GM23338 (cell line): ENCODE measurements around the gene ZFHX2. TPM values are rescaled to one million over a fixed set of nuclear protein-coding genes. Genes with fewer than 3 reads are reported as not detected.

Source experiments
- ATAC-seq: fragments of 200-7000 bp; cut with Tn5 transposase; 3 replicates; pipeline ENCODE4 v1.9.1; 2020
- DNase-seq: peaks from one replicate; pipeline ENCODE4 v3.0.0-alpha.2; 2015; ENCODE audit warnings: low spot score
- H2AFZ ChIP-seq: fragments of 200-600 bp; sonication (generic); 2 replicates; pipeline ENCODE4 v1.8.0; 2016; ENCODE audit warnings: antibody characterized with exemption, mild to moderate bottlenecking, moderate library complexity
- H3F3A ChIP-seq: fragments of 200-600 bp; sonication (generic); replicated peaks from 2 replicates; pipeline ENCODE4 v1.8.0; 2017; ENCODE audit warnings: antibody characterized with exemption, mixed run types, low read depth
- H3K27ac ChIP-seq: fragments of 200-600 bp; sonication (generic); 2 replicates; pipeline ENCODE4 v1.6.1; 2016; ENCODE audit warnings: low read depth
- H3K27me3 ChIP-seq: fragments of 200-600 bp; sonication (generic); 2 replicates; pipeline ENCODE4 v1.8.0; 2016; ENCODE audit warnings: mild to moderate bottlenecking, mixed run types, moderate library complexity; ENCODE audit not compliant: insufficient read depth
- H3K36me3 ChIP-seq: fragments of 200-600 bp; sonication (generic); 2 replicates; pipeline ENCODE4 v1.8.0; 2016; ENCODE audit warnings: mild to moderate bottlenecking; ENCODE audit not compliant: insufficient read depth
- H3K4me1 ChIP-seq: fragments of 200-600 bp; sonication (generic); 2 replicates; pipeline ENCODE4 v1.8.0; 2016; ENCODE audit warnings: mild to moderate bottlenecking, moderate library complexity; ENCODE audit not compliant: insufficient read depth
- H3K4me2 ChIP-seq: fragments of 200-600 bp; sonication (generic); 2 replicates; pipeline ENCODE4 v1.7.1; 2017; ENCODE audit warnings: mixed run types
- H3K4me3 ChIP-seq: fragments of 200-600 bp; sonication (generic); 2 replicates; pipeline ENCODE4 v1.6.1; 2016; ENCODE audit warnings: mixed run types
- H3K79me2 ChIP-seq: fragments of 200-600 bp; sonication (generic); replicated peaks from 2 replicates; pipeline ENCODE4 v1.8.0; 2017; ENCODE audit warnings: mild to moderate bottlenecking; ENCODE audit not compliant: insufficient read depth
- H3K9me2 ChIP-seq: fragments of 200-600 bp; sonication (generic); 2 replicates; pipeline ENCODE4 v1.8.0; 2017; ENCODE audit not compliant: insufficient read depth
- H4K20me1 ChIP-seq: fragments of 200-600 bp; sonication (generic); replicated peaks from 2 replicates; pipeline ENCODE4 v1.8.0; 2017; ENCODE audit warnings: mild to moderate bottlenecking; ENCODE audit not compliant: insufficient read depth
- H3K27ac Mint-ChIP-seq: 2 replicates; pipeline ENCODE4 v1.8.0; 2020; ENCODE audit warnings: inconsistent platforms, mild to moderate bottlenecking, moderate library complexity, mixed read lengths
- H3K27me3 Mint-ChIP-seq: 3 replicates; pipeline ENCODE4 v1.8.0; 2022; ENCODE audit warnings: low read depth, mild to moderate bottlenecking, moderate library complexity, mixed read lengths, inconsistent platforms; ENCODE audit not compliant: insufficient read depth, poor library complexity
- H3K36me3 Mint-ChIP-seq: 3 replicates; pipeline ENCODE4 v1.8.0; 2021; ENCODE audit warnings: low read depth, mild to moderate bottlenecking, inconsistent platforms, moderate library complexity, mixed read lengths
- H3K4me1 Mint-ChIP-seq: 3 replicates; pipeline ENCODE4 v1.8.0; 2020; ENCODE audit warnings: mild to moderate bottlenecking, inconsistent platforms, mixed read lengths
- H3K4me3 Mint-ChIP-seq: 3 replicates; pipeline ENCODE4 v1.8.0; 2021; ENCODE audit warnings: moderate library complexity, mild to moderate bottlenecking, inconsistent platforms, mixed read lengths
- H3K9me3 Mint-ChIP-seq: 3 replicates; pipeline ENCODE4 v1.8.0; 2020; ENCODE audit warnings: moderate library complexity, mild to moderate bottlenecking, inconsistent platforms, mixed read lengths
- CREB1 ChIP-seq: fragments of 250-450 bp; sonication (Bioruptor Pico); IDR thresholded peaks from 2 replicates; pipeline ENCODE4 v1.5.0; 2020; ENCODE audit warnings: low read depth, mild to moderate bottlenecking, moderate library complexity
- CTCF ChIP-seq, 2 experiments: fragments of 200-600 bp in 1 of 2; sonication (generic) in 1 of 2; conservative IDR thresholded peaks; 2 replicates each; pipeline versions ENCODE4 v1.5.1 to v1.6.1; 2016 to 2017; ENCODE audit warnings: antibody characterized with exemption in 2 of 2, low read depth in 2 of 2, mild to moderate bottlenecking in 2 of 2, moderate library complexity in 1 of 2
- ETS1 ChIP-seq: IDR thresholded peaks from 2 replicates; pipeline ENCODE4 v1.6.1; 2016; ENCODE audit warnings: antibody characterized with exemption
- EZH2 ChIP-seq: fragments of 200-600 bp; sonication (generic); IDR thresholded peaks from one replicate; pipeline ENCODE4 v1.8.0; 2017; ENCODE audit warnings: antibody characterized with exemption, mild to moderate bottlenecking, low read depth; ENCODE audit not compliant: unreplicated experiment
- EZH2phosphoT487 ChIP-seq: fragments of 200-600 bp; sonication (generic); IDR thresholded peaks from one replicate; pipeline ENCODE4 v1.8.1; 2018; ENCODE audit warnings: antibody characterized with exemption; ENCODE audit not compliant: unreplicated experiment
- JUNB ChIP-seq: IDR thresholded peaks from one replicate; pipeline ENCODE4 v1.6.1; 2016; ENCODE audit warnings: antibody characterized with exemption; ENCODE audit not compliant: unreplicated experiment
- NANOG ChIP-seq: IDR thresholded peaks from 2 replicates; pipeline ENCODE4 v1.6.1; 2016; ENCODE audit warnings: antibody characterized with exemption, borderline replicate concordance
- POLR2AphosphoS5 ChIP-seq: IDR thresholded peaks from 2 replicates; pipeline ENCODE4 v1.6.1; 2016; ENCODE audit warnings: antibody characterized with exemption, low read depth
- REST ChIP-seq: IDR thresholded peaks from one replicate; pipeline ENCODE4 v1.6.1; 2018; ENCODE audit warnings: antibody characterized with exemption; ENCODE audit not compliant: unreplicated experiment
- STAT1 ChIP-seq: IDR thresholded peaks from one replicate; pipeline ENCODE4 v1.6.1; 2016; ENCODE audit warnings: antibody characterized with exemption; ENCODE audit not compliant: unreplicated experiment
- ZNF114 ChIP-seq: fragments of 250-450 bp; sonication (Bioruptor Pico); IDR thresholded peaks from 2 replicates; pipeline ENCODE4 v1.5.0; 2020; ENCODE audit warnings: mild to moderate bottlenecking, moderate library complexity
- ZNF331 ChIP-seq: fragments of 250-450 bp; sonication (Bioruptor Pico); IDR thresholded peaks from 2 replicates; pipeline ENCODE4 v1.5.0; 2020; ENCODE audit warnings: low read depth, mild to moderate bottlenecking, moderate library complexity
- ZNF462 ChIP-seq: fragments of 250-450 bp; sonication (Bioruptor Pico); IDR thresholded peaks from 2 replicates; pipeline ENCODE4 v1.5.0; 2020; ENCODE audit warnings: mild to moderate bottlenecking, moderate library complexity
- polyA plus RNA-seq: library from polyadenylated mRNA; unstranded; fragments of >200 nt; fragmentation: Nextera tagmentation; extraction: Ambion mirVana; gene quantifications from 2 replicates; pipeline ENCODE4 v1.2.1, GENCODE V29; 2016
- total RNA-seq: library from RNA; depleted of rRNA; stranded (reverse); fragments of >200 nt; shearing (Covaris generic); gene quantifications from 2 replicates; pipeline ENCODE4 v1.2.3, GENCODE V29; 2014

The ZFHX2 gene
- total and polyA plus RNA-seq, 2 experiments from 2014 or later = 11.6 to 18.5 TPM

GRCh38 chr14:23565626-23566025 is 14.1 kb upstream of the ZFHX2 start:
- peaks cover 15% of the 10 kb centered on the region for H3F3A ChIP-seq
- H3K36me3 Mint-ChIP-seq = peaks cover 36% of the 10 kb centered on the region
- H3K27ac ChIP-seq = no peak overlapping the region
- no peaks in the 10 kb centered on the region for H3K79me2 ChIP-seq
- H3K4me1 ChIP-seq = peaks cover 31% of the 10 kb centered on the region
- H3K9me2 ChIP-seq = no peaks in the 10 kb centered on the region
- peaks cover 35% of the 10 kb centered on the region for H3K4me1 Mint-ChIP-seq
- H3K4me3 Mint-ChIP-seq = no peak overlapping the region
- DNase-seq = no peak
- H4K20me1 ChIP-seq = no peaks in the 10 kb centered on the region
- peaks cover 44% of the 10 kb centered on the region for H3K27me3 Mint-ChIP-seq
- no peaks in the 10 kb centered on the region for H3K27me3 ChIP-seq
- H3K4me3 ChIP-seq = no peak overlapping the region
- H3K4me2 ChIP-seq = no peak overlapping the region
- H3K27ac Mint-ChIP-seq = no peak overlapping the region
- H2AFZ ChIP-seq = no peak overlapping the region
- ATAC-seq = no peak
- no peaks in the 10 kb centered on the region for H3K36me3 ChIP-seq
- peaks cover 4% of the 10 kb centered on the region; the same call in 1 of the 3 replicates for H3K9me3 Mint-ChIP-seq
- TF ChIP-seq STAT1 (no peak), ZNF462 (CRISPR knock-in tag) (no peak), ZNF114 (CRISPR knock-in tag) (no peak), ZNF331 (CRISPR knock-in tag) (no peak), CTCF (conservative IDR thresholded peaks at IDR 0.05; ENCODE audit: low read depth in 2 of 2) (no peak), ETS1 (no peak), NANOG (no peak), EZH2phosphoT487 (no peak), CREB1 (no peak), JUNB (no peak), EZH2 (no peak), POLR2AphosphoS5 (no peak), REST (no peak)
